Common myeloid progenitor, CD34-positive (primary cell): ENCODE measurements around the gene ANK3.

Experiments
- CTCF ChIA-PET: fragments of 350-600 bp; sonication (Branson Sonifier 250); formaldehyde crosslinking; loops from one replicate; lab custom pipeline; 2021; ENCODE audit warnings: antibody characterized with exemption; lab: Charles Lee
- POLR2A ChIA-PET: fragments of 350-600 bp; sonication (Branson Sonifier 250); formaldehyde crosslinking; loops from one replicate; lab custom pipeline; 2021; ENCODE audit warnings: antibody characterized with exemption; lab: Charles Lee
- DNase-seq, 3 donors: peaks; one replicate each; pipeline versions ENCODE4 v3.0.0 to v3.0.0-alpha.2; 2013
- H3K27ac ChIP-seq, 2 experiments: 1 replicate in 1 of 2; 2 replicates in 1 of 2; pipeline ENCODE4 v1.7.0; 2013; ENCODE audit warnings: inconsistent platforms in 2 of 2, low read length in 2 of 2, mild to moderate bottlenecking in 2 of 2, low read depth in 1 of 2, moderate library complexity in 1 of 2; ENCODE audit not compliant: severe bottlenecking in 2 of 2, insufficient read depth in 1 of 2, poor library complexity in 1 of 2
- H3K27me3 ChIP-seq, 5 experiments: replicated peaks in 2 of 5; 1 replicate in 3 of 5; 2 replicates in 2 of 5; pipeline versions ENCODE4 v1.6.1 to v1.7.0; 2013; ENCODE audit warnings: low read length in 4 of 5, mild to moderate bottlenecking in 2 of 5, moderate library complexity in 2 of 5, inconsistent platforms in 1 of 5; ENCODE audit not compliant: insufficient read depth in 5 of 5, control insufficient read depth in 4 of 5
- H3K36me3 ChIP-seq, 4 experiments: 1 replicate in 2 of 4; 2 replicates in 2 of 4; pipeline versions ENCODE4 v1.6.1 to v1.7.0; 2013; ENCODE audit warnings: low read length in 3 of 4, control low read depth in 1 of 4, mild to moderate bottlenecking in 1 of 4; ENCODE audit not compliant: control insufficient read depth in 4 of 4, insufficient read depth in 4 of 4
- H3K4me1 ChIP-seq, 4 experiments: 1 replicate in 3 of 4; 2 replicates in 1 of 4; pipeline versions ENCODE4 v1.6.1 to v1.7.1; 2013; ENCODE audit warnings: low read length in 3 of 4, mild to moderate bottlenecking in 3 of 4, control low read depth in 1 of 4, inconsistent platforms in 1 of 4, moderate library complexity in 1 of 4; ENCODE audit not compliant: control insufficient read depth in 4 of 4, insufficient read depth in 4 of 4; ENCODE audit errors: control extremely low read depth in 1 of 4
- H3K4me3 ChIP-seq, 7 experiments: 1 replicate in 4 of 7; 2 replicates in 3 of 7; pipeline versions ENCODE4 v1.5.1 to v1.7.0; 2013; ENCODE audit warnings: mild to moderate bottlenecking in 7 of 7, low read length in 6 of 7, moderate library complexity in 6 of 7, inconsistent platforms in 2 of 7, low read depth in 2 of 7, control low read depth in 1 of 7; ENCODE audit not compliant: insufficient read depth in 4 of 7, control insufficient read depth in 1 of 7; ENCODE audit errors: extremely low read depth in 1 of 7
- H3K9me3 ChIP-seq, 5 experiments: 1 replicate in 4 of 5; 2 replicates in 1 of 5; pipeline versions ENCODE4 v1.6.1 to v1.7.1; 2013; ENCODE audit warnings: low read length in 4 of 5, mild to moderate bottlenecking in 2 of 5, inconsistent platforms in 1 of 5, low read depth in 1 of 5, moderate library complexity in 1 of 5; ENCODE audit not compliant: control insufficient read depth in 4 of 5, insufficient read depth in 2 of 5; ENCODE audit errors: control extremely low read depth in 1 of 5
- WGBS: methylation state at CpG from one replicate; pipeline ENCODE4 v1.1.5; 2013; ENCODE audit not compliant: insufficient coverage; 5-methylcytosine and 5-hydroxymethylcytosine counted together

The ANK3 gene

GRCh38 chr10:60310740-60311139, 78.9 kb downstream of the ANK3 start:
- no peaks in the 10 kb centered on the region for H3K27me3 ChIP-seq
- no peaks in the 10 kb centered on the region for H3K36me3 ChIP-seq
- H3K9me3 ChIP-seq, result no peaks in the 10 kb centered on the region
- ChIA-PET POLR2A (no interaction called here), CTCF (no interaction called here)
- 0% methylated on average over 2 of the region's 2 CpGs for WGBS
- no peak overlapping the region for H3K4me3 ChIP-seq
- no peak overlapping the region for H3K27ac ChIP-seq
- H3K4me1 ChIP-seq, result no peaks in the 10 kb centered on the region
- DNase-seq, result no peak

- H3K4me3 ChIP-seq, result no peak overlapping the region
- ChIA-PET CTCF (no interaction called here), POLR2A (no interaction called here)
- WGBS, result no CpG with 5 or more reads among the region's 2 CpGs
- H3K27ac ChIP-seq, result no peak overlapping the region
- no peaks in the 10 kb centered on the region for H3K9me3 ChIP-seq
- no peak for DNase-seq
- H3K36me3 ChIP-seq, result no peaks in the 10 kb centered on the region
- no peaks in the 10 kb centered on the region for H3K27me3 ChIP-seq
- H3K4me1 ChIP-seq, result no peaks in the 10 kb centered on the region
Measured at GRCh38 chr10:60309891-60310290, 79.8 kb downstream of the ANK3 start.

DNA sequence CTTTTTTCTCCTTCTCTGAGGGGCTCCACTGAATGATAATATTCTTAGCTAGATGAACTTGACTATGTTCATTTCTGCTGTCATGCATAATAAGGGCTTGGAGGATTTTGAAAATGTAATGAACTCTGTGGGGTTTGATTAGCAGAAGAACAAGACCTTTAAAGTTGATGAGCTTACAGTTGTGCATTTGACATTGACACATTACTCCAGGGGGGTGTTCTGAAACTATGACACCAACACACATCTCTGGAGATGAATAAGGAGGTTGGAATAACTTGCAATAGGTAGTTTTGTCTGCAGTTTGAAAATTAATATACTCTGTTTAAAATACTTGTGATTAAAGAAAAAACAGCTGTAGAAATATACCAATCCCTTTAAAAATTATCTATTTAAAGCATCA, 80.3 kb downstream of the ANK3 start:
- CTCF ChIA-PET, result no interaction called here
- no peaks in the 10 kb centered on the region for H3K4me1 ChIP-seq
- no peaks in the 10 kb centered on the region for H3K27me3 ChIP-seq
- POLR2A ChIA-PET, result no interaction called here
- no peak for DNase-seq
- no peaks in the 10 kb centered on the region for H3K36me3 ChIP-seq
- H3K4me3 ChIP-seq, result no peak overlapping the region
- H3K27ac ChIP-seq, result no peak overlapping the region
- no peaks in the 10 kb centered on the region for H3K9me3 ChIP-seq

GRCh38 chr10:60305380-60305892, 84.2 kb downstream of the ANK3 start:
- H3K36me3 ChIP-seq, result no peaks in the 10 kb centered on the region
- H3K4me1 ChIP-seq, result no peaks in the 10 kb centered on the region
- CTCF ChIA-PET, result no interaction called here
- no peak overlapping the region for H3K4me3 ChIP-seq
- WGBS, result 100% methylated on average over 2 of the region's 5 CpGs
- H3K27me3 ChIP-seq, result no peaks in the 10 kb centered on the region
- H3K27ac ChIP-seq, result no peak overlapping the region
- POLR2A ChIA-PET, result no interaction called here
- H3K9me3 ChIP-seq, result no peaks in the 10 kb centered on the region
- no peak for DNase-seq

DNA sequence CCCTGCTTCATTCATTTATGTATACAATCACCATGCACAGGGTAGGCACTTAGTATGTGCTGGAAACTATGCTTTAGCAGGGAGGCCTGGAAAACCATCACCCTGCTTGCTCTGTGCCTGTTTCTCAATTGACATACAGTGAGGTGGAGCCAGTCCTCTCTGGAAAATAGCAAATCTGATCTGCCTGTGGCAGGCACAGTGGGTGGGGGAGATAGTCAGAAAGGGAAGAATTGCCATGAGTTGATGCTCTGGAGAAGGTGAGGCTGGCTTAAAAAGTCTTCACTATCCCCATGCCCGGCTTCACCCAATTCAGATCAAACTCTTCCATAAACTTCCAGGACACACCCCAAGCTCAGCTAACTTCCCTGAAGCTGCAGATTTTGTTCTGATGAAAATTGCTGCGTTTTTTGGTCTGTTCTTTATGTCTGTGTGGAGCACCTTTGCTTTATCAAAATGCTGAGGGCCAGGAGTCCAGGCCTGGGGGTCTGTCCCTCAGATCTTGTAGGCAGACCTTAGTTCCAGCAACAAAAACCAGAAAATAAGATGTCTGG, 84.8 kb downstream of the ANK3 start:
- no peak for DNase-seq
- ChIA-PET POLR2A (no interaction called here), CTCF (no interaction called here)
- Histone ChIP-seq H3K27ac (no peak overlapping the region), H3K4me3 (no peak overlapping the region), H3K4me1 (no peaks in the 10 kb centered on the region), H3K36me3 (no peaks in the 10 kb centered on the region), H3K9me3 (no peaks in the 10 kb centered on the region), H3K27me3 (no peaks in the 10 kb centered on the region)
- 89% methylated on average over 1 of the region's 2 CpGs for WGBS

GRCh38 chr10:60303778-60304177, 85.9 kb downstream of the ANK3 start:
- Histone ChIP-seq H3K4me3 (no peak overlapping the region), H3K27ac (no peak overlapping the region), H3K9me3 (no peaks in the 10 kb centered on the region), H3K27me3 (no peaks in the 10 kb centered on the region), H3K4me1 (no peaks in the 10 kb centered on the region), H3K36me3 (no peaks in the 10 kb centered on the region)
- POLR2A ChIA-PET, result no interaction called here
- CTCF ChIA-PET, result no interaction called here
- DNase-seq, result no peak
- 100% methylated on average over 1 of the region's 1 CpG for WGBS

DNA sequence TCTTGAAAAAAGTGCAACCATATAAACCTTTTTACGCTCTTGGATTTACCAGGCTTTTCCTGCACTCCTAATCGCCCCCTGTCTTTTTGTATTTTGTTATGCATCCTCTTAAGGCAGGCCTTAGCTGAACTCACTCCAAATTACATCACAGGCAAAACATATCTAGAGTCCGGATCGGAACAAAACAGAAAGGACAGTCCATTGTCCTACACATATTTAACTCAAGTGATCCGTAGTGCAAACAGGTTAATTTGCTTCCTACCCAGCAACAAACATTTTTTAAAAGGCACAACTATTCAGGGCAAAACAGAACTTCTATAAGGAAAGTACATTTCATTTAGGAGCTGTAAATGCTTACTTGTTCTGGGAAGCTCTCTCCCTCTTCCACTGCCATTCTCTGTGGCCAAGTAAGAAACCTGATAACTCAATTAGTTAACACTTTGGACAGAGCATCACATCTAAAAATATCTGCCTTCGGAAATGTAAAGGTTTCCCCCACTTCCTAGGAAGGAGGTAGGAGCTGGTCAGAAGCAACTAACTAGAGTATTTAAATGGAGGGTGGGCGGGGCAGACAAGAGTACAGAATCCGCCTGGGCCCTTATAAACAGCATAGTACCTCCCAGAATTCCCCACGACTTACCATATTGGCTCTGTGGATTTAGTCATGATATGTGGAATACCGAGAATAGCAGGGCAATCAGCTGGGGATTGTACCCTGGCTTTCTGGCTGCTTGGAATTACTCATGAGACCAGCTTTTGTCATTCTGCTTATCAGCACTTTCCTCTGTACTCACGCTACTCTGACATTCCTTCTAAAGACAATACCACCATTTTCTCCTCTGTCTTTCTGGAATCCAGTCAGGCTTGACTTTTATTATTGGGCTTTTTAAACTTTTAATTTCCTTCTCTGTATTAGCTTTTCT, 89.5 kb downstream of the ANK3 start:
- 93% methylated on average over 5 of the region's 11 CpGs for WGBS
- CTCF ChIA-PET, result no interaction called here
- peak overlapping the region in 1 of 2 experiments; percentile 17 for H3K27ac ChIP-seq

More for the DNA sequence above, 89.5 kb downstream of the ANK3 start:
- H3K4me3 ChIP-seq, result no peak overlapping the region
- no peaks in the 10 kb centered on the region for H3K36me3 ChIP-seq
- POLR2A ChIA-PET, result interaction anchor here (0.6 kb wide), 1 partner anchor 136 kb away, joined by 4 read pairs; no protein-coding TSS in a partner anchor
- H3K4me1 ChIP-seq, result no peaks in the 10 kb centered on the region
- H3K27me3 ChIP-seq, result no peaks in the 10 kb centered on the region
- no peak for DNase-seq
- H3K9me3 ChIP-seq, result no peaks in the 10 kb centered on the region
